ENCODE measurements around the gene COL21A1.

Gene COL21A1

GRCh38 chr6:56245903-56246351 is 1.5 kb downstream of the COL21A1 start:
- no peak for DNase-seq

GRCh38 chr6:56244528-56245253 is 2.7 kb downstream of the COL21A1 start:
- no peak for DNase-seq

GRCh38 chr6:56244089-56244488 is 3.3 kb downstream of the COL21A1 start:
- no peak for DNase-seq

- DNase-seq = no peak
Measured at GRCh38 chr6:56243518-56244070, 3.8 kb downstream of the COL21A1 start.

- no peak for DNase-seq
Measured at GRCh38 chr6:56242346-56242745, 5.0 kb downstream of the COL21A1 start.

GRCh38 chr6:56241124-56241802 is 6.1 kb downstream of the COL21A1 start:
- no peak for DNase-seq

- DNase-seq = no peak
Measured at GRCh38 chr6:56238352-56238751, 9.0 kb downstream of the COL21A1 start.

GRCh38 chr6:56235245-56235644 is 12.1 kb downstream of the COL21A1 start:
- no peak for DNase-seq

GRCh38 chr6:56232436-56232835 is 14.9 kb downstream of the COL21A1 start:
- DNase-seq = no peak

GRCh38 chr6:56231827-56232226 is 15.6 kb downstream of the COL21A1 start:
- no peak for DNase-seq

GRCh38 chr6:56230976-56231566 is 16.3 kb downstream of the COL21A1 start:
- no peak for DNase-seq

GRCh38 chr6:56227071-56227879 is 20.1 kb downstream of the COL21A1 start:
- no peak for DNase-seq

GRCh38 chr6:56223995-56224394 is 23.4 kb downstream of the COL21A1 start:
- no peak for DNase-seq

GRCh38 chr6:56222499-56222898 is 24.9 kb downstream of the COL21A1 start:
- DNase-seq = no peak

GRCh38 chr6:56220078-56220477 is 27.3 kb downstream of the COL21A1 start:
- no peak for DNase-seq

GRCh38 chr6:56214703-56215101 is 32.7 kb downstream of the COL21A1 start:
- DNase-seq = no peak

- DNase-seq = no peak
Measured at GRCh38 chr6:56214041-56214702, 33.2 kb downstream of the COL21A1 start.

GRCh38 chr6:56211724-56212123 is 35.7 kb downstream of the COL21A1 start:
- DNase-seq = no peak

- DNase-seq = no peak
Measured at GRCh38 chr6:56204134-56204533, 43.2 kb downstream of the COL21A1 start.

GRCh38 chr6:56199956-56200355 is 47.4 kb downstream of the COL21A1 start:
- no peak for DNase-seq

- DNase-seq = no peak
Measured at GRCh38 chr6:56193846-56194245, 53.5 kb downstream of the COL21A1 start.
